GM21737 (cell line): ENCODE measurements around the gene MB21D2.

Source experiments
- ATAC-seq: cut with Tn5 transposase; IDR thresholded peaks from one replicate; pipeline ENCODE4 v1.9.1; 2021; ENCODE audit warnings: mild to moderate bottlenecking, moderate library complexity; ENCODE audit not compliant: unreplicated experiment

Gene MB21D2

DNA sequence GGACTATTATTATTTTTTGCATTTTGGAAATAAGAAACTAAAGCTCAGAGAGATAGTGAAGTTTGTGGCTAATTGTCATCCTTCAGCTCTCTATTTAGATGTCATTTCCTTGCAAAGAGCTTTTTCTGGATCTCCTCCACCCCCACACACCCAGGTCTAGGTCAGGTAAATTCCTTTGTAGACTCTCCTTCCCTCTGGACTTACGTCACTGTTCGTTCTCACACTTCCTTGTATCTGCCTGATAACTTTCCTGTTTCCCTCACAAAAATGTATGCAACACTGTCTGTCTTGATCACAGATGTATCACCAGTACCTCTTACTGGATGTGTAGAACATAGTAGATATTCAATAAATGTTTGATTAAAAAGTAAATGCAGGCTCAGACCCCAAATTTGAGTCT lies 6.1 kb upstream of the MB21D2 start:
- ATAC-seq: no peak

DNA sequence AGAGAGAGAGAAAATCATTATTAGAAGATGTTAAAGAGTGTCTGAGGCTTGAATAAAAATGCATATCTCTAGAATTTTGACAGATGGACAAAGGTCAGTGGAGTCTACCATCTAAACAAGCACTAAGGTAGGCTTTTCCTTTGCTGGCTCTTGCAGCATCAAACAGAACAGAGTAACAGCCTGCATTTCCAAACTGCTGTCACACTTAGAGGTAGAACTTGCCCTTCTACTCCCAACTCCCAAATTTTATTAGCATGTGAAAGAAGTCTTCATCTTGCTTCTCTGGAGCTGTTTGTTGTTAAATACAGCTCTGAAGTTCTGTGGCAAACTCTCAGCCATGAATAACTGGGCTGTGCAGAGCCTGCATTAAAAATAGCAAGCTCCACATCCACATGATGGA lies 4.1 kb upstream of the MB21D2 start:
- no peak for ATAC-seq

DNA sequence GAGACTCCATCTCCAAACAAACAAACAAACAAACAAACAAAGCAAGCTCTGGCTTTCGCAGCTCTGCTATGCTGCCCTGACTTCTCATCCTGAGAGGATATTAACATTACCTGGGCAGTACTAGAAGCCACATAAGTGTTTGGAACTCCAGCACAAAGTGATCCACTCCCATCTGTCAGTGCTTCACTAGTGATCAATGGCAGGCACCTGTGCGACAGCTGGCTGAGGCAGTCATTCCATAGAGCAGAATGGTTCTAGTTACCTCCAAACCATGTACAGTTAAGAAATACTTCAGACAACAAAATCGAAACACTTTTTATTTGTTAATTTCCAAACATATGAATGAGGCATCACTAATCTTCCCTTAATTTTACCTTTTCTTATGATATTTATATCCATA lies 2.8 kb upstream of the MB21D2 start:
- no peak for ATAC-seq

DNA sequence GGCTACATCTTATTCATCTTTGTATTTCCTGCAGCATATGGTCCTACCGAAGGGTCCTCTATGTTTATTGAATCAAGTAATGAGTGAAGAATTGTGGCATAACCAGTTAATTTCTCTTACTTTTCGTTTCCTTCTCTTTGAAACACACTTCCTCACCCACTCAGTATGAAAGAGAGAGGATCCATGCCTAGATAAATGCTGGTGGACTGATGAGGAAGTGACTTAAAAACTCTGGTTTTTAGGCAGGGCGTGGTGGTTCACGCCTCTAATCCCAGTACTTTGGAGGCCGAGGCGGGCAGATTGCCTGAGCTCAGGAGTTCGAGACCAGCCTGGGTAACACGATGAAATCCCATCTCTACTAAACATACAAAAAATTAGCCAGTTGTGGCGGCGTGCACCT lies 2.2 kb upstream of the MB21D2 start:
- ATAC-seq: no peak

DNA sequence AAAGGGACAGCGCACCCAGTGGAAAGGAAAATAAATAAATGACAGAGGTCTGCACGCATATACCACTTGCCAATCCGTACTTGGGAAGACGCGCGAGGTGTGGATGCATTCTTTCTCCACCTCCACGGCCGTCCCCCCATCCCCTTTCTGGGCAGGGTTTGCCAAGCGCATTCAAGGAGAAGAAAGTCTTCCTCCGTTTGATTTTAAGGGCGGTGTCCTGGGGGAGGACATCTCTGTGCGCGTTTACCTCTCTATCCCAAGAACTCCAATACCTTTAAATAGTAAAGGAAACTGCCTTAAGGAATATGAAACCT lies 576 bp upstream of the MB21D2 start:
- ATAC-seq: no peak

DNA sequence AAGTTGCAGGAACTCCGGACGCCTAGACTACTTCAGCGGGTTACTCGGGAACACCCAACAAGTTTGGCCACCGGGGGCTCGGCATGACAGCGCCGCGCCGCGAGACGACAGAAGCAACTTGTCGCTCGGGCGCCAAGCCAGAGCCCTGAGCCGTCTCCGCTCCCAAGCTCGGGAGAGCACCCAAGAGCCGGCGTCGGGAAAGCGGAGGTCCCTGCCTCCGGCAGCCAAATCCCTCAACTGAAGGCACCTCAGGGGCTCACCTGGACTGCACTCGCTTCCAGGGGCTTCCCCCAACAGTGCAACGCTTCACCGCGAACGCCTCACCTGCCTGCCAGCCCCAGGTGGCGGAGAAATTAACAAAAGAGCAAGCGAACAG lies 640 bp downstream of the MB21D2 start:
- no peak for ATAC-seq

DNA sequence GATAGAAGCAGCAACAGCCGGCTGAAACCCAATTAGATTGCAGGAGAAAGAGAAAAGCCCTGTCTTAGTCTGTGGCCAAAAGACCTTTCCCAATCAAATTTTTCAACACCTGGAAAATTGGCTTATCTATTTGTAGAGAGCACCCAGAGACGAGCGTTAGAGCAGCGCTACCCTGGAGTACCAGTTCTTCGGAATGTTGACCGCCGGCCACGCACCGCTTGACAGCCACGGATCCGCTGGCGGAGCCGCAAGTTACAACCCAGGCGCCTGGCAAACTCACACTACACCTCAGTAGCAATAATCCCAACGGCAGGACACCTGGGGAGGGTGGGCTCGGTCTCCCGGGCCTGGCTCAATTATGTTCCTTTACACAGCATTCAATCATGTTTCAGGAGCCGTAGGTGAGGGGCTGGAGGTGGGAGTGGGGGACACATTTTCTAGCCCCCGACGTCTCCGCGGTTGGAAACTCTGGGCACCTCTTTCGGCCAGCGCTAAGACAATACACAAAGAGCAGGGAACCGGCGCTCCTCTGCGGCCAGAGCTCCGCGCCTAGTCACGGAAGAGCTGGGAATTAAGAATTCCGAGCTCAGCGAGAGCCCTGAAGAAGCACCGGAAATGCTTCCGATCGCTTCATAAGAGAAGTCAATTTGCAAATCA lies 1.2 kb downstream of the MB21D2 start:
- no peak for ATAC-seq

DNA sequence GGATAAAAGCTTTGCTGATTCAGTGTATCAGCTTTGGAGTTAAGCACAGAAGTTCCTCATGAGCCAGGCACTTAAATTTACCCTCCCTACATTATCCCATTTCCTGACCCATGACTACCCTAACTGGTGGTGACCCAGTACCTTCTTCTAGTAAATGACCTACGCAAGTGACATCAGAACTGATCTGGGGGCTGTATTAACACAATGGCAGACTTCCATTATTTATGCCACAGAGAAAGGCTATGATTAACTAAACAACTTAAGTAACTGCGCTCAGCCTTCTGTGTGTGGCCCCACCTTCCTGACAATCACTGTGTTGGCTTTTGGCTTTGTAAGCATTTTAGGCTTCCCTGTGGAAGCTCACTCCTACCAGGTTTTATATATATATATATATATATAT lies 1.9 kb downstream of the MB21D2 start:
- no peak for ATAC-seq

DNA sequence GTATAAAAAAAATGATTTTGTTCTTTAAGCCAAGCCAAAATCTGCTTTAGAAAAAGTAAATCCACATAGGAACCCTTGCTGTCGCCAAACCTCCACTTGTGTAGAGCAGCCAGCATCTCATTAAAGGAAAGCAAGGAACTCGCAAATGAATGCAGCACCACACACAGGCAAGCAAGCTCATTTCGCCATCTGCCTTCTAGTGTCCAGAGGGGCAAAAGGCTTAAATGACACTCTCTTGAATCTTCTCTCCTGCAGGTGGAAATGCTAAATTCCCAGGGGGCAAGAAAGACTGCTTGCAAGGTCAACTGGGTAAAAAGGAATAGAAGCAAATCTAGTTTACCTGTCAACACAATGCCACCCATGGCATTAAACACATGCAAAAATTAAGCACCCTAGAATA lies 2.4 kb downstream of the MB21D2 start:
- no peak for ATAC-seq

DNA sequence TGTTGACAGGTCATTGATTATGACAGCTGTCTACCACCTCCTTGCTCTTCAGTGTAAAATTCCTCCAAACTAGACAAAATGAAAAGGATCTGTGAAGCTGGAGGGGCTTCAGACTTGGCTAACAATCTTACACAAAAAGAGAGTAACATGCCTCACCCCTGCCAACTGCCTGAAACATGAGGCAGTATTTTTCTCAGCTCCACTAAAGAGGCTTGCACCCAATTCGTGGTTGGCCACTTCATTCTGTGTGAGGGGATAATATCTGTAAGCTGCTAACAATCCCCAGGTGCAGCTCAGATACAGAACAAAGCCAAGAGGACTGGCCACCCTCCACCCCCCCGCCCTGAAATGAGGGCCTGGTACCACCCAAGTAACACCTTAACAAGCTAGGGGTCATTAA lies 2.8 kb downstream of the MB21D2 start:
- no peak for ATAC-seq

DNA sequence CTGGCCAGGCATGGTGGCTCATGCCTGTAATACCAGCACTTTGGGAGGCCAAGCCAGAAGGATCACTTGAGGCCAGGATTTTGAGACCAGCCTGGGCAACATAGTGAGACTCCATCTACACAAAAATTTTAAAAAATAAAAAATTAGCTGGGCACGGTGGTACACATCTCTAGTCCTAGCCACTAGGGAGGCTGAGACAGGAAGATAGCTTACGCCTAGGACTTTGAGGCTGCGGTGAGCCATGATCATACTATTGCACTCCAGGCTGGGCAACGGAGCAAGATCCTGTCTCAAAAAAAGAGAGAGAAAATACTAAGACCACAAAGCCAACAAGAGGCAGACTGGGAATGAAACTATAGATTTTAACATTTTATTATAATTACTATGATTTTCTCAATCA lies 4.1 kb downstream of the MB21D2 start:
- no peak for ATAC-seq

DNA sequence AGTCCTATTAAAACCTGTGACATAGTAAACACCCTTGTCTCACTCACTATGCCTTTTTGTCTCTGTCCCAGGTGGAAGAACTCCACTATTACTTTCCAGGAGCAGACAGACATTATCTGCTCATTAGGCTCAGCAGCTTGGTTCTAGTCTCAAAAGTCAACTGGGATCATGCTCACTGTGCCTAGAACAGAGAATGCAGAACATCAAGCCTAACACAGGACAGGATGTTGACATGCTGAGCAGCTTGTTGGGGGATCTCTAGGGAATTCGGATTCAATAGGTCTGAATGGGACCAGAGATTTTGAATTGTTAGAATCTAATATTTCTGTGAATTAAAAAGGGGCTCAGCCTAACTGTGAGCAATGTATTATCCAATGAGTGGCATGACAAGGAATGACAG lies 6.4 kb downstream of the MB21D2 start:
- no peak for ATAC-seq

DNA sequence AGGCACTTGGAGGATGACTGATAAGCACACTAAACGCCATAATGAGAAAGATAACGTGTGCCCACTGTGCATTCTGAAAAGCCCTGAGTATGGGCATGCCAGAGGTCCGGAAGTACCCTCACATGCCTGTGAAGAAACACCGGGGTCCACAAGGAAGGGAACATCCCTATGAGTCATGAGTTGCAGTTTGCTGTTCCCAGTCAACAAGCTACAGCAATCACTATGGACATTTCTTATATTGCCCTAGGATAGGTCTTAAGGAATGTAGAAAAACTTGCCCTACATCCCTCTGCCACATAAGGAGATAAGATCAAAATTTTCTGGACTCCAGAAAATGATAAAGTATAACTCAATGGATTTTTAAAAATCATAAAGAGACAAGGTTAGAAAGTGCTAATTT lies 9.9 kb downstream of the MB21D2 start:
- ATAC-seq: no peak

DNA sequence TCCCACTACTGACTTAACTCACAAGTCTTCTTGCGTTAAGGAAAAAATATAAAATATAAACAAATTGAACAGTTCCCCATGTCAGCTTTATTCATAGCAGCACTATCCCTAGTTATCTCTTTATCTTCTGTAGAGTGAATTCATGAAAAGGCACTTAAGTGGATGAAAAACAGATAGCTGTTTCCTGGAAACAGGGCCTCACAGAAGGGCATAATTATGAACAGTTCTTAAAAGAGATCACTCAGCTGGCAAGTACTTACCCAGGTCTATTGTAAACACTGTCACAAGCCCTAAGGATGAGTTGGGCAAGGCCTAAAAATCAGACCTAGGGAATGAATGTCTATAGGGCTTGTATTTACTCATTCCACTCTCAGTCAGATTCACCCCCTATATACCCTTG lies 10.7 kb downstream of the MB21D2 start:
- no peak for ATAC-seq

DNA sequence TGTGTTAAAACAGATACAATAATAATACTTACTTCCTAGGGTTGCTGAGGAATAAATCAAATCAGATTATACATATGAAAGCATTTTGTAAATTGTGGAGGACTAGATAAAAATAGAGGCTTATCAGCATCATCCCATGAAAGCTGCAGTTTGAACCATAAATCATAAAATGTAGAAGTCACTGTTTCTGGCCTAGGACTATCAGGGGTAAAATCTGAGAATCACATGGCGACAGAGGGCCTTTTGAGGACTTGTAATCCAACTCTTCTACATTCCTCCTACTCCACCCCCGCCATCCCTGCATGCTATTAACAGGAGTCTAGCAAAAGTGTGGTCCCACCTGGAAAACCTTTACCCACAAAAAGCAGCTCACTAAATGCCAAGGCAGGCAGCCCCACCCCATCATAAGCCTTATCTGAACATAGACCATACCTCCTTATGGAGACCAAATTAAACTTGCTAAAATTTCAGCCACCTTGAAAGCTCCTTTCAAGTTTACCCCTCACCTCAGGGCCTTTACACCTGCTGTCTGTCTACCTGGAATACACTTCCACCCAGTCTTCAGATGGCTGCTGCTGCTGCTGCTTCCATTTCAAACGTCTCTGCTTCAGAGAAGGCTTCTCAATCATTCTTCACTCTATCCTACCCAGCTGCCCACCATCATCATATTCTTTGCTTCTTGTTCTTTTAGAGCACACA lies 11.5 kb downstream of the MB21D2 start:
- no peak for ATAC-seq

DNA sequence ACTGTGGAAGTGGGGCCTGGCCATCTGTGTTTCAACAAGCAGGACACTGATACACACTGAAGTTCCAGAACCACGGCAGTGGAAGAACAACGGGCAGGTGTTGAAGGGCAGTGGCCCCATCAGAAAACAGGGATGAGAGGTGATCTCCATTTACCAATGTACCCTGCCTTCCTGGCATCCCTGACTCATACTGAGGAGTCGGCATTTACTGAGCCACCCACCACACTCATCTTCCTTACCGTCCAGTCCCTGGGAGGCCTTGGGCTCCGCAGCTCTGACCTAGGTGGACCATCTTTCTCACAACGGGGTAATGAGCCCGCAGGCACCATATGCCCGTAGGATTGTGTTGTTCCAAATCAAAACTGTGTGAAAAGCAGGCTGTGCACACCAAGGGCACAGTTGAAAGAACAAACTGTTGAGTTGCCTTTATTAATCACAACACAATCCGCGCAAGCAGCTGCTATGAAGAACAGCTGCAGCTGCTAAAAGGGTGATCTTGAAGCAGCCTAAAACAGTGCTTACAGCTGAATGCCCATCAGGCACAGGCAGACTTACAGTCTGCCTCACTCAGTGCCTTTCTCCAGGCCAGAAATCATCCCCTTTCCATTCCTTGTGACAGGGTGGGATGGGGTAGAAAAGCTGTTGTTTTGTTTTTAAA lies 12.9 kb downstream of the MB21D2 start:
- ATAC-seq: no peak

DNA sequence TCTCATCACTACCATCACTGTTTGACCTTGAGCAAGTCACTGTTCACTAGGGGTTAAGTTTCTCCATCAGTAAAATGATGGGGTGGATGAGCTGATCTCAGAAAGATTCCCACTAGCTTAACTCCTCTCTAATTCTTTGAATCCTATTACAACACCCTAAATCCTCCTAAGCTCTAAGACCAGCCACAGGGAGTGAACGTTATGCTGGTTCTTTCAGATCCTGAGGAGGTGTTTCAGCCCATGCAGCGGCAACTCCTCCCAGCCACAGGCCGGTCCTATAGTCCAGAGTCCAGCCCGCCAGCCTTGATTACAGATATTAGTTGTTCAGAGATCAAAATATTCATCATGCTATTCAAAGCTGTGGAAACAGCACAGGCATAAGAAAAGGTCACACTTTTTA lies 15.1 kb downstream of the MB21D2 start:
- ATAC-seq: no peak

DNA sequence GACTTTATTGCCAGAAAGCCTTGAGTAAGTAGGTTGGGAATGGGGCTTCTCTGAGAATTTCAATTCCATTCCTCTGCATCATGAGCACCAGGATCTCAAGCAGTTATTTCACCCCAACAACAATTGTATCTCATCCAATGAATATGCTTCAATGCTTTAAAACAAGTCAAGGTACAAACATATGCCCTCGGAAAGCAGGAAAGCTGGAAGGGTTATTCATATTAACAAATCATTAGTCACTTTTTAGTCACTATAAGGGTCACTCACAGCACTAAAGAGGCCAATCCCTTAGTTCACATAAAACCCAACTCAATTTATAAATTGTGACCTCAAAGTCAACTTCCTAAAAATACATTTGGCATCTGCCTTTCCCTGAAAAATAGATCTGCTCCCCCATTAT lies 16.2 kb downstream of the MB21D2 start:
- no peak for ATAC-seq

DNA sequence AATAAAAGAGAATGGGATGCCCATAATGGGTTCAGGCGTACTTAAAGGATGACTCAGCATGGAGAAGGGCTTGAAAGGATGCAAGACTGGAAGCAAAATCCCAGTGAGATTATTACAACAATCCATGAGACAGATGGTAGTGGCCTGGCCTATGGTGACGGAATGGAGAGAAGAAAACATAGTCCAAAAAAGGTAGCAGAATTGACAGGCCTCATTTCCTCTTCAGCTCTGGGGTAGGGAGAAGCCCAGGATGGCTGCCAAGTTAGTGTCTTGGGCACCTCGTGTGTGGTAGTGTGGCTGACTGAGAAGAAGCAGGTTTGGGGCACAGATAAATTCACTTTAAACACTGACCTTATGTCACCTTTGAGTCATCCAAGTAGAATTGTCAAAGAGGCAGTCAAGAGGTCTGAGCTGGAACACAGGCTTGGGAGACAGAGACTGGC lies 18.1 kb downstream of the MB21D2 start:
- ATAC-seq: no peak

DNA sequence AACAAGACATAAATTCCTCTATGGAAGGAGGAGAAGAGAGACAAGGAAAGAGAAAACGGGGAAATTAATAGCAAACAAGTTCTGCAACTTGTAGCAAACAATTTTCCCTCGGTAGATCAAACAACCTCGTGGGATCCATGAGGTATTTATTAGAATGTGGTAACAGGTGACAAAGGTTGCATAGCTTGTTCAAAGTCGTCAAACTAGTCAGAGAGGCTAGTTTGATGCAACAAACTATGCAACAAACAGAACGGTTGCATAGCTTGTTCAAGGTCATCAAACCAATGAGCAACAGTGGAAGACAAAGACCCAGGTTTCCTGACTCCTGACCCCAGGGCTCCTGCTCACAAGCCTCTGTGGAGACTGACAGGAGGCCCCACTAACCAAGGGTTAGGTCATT lies 20.7 kb downstream of the MB21D2 start:
- ATAC-seq: no peak

DNA sequence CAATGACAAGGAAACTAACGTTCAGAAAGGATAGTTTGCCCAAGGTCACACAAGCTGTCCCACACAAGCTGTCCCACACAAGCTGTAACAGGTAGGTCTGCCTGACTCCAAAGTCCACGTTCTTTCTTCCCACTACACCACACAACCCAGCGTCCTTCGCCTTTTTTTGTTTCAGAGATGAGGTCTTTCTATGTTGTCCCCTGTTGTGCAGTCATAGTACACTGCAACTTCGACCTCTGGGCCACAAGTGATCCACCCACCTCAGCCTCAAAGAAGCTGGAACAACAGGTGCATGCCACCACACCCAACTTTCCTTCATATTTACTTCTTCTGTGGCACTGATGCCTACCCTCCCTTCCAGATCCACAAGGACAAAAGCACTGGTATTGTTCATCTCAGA lies 21.4 kb downstream of the MB21D2 start:
- no peak for ATAC-seq

DNA sequence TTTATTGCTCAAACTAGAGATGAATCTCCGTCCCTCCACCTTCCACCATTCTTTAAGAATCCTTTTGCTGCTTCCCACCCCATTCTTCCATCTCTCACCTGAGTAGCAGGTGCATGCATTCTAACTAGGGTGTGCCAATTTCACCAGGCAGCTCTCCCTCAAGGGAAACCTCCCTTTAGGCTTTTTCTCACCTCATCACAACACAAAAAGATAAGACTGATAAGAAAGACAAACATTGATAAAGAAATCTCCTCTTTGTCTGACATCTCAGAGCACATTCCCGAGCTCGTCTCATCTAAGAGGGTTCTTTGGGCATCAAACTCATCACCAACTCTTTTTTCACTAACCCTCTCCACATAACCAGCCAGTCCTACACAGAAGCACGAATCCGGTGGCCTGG lies 23.0 kb downstream of the MB21D2 start:
- ATAC-seq: no peak
